NT2/D1 (cell line): ENCODE results near the gene AMBRA1.
"Not testable (repeated sequence)": the region's sequence is repeated elsewhere in the genome, so short reads cannot be mapped to it uniquely, and the experiment has no call there.

Experiments used
- DNase-seq: peaks from one replicate; pipeline ENCODE4 v3.0.0-alpha.2; 2011; ENCODE audit warnings: low read depth, low spot score
- H3K27me3 ChIP-seq: 2 replicates; pipeline ENCODE4 v1.6.0; 2011; ENCODE audit warnings: mild to moderate bottlenecking; ENCODE audit not compliant: insufficient read length, insufficient read depth
- H3K36me3 ChIP-seq: 2 replicates; pipeline ENCODE4 v1.6.1; 2011; ENCODE audit warnings: mild to moderate bottlenecking, low read length, mixed read lengths; ENCODE audit not compliant: insufficient read depth, insufficient read length
- H3K4me1 ChIP-seq: 2 replicates; pipeline ENCODE4 v1.5.1; 2011; ENCODE audit not compliant: insufficient read depth, insufficient read length
- H3K4me3 ChIP-seq: 2 replicates; pipeline ENCODE4 v1.5.1; 2011; ENCODE audit warnings: low read depth; ENCODE audit not compliant: insufficient read length
- H3K9ac ChIP-seq: 2 replicates; pipeline ENCODE4 v1.6.0; 2011; ENCODE audit warnings: low read depth; ENCODE audit not compliant: insufficient read length
- H3K9me3 ChIP-seq: 2 replicates; pipeline ENCODE4 v1.5.1; 2011; ENCODE audit warnings: mild to moderate bottlenecking, low read length; ENCODE audit not compliant: insufficient read depth
- SUZ12 ChIP-seq: IDR thresholded peaks from 2 replicates; pipeline ENCODE4 v1.6.1; 2011; ENCODE audit not compliant: insufficient read length, insufficient read depth; ENCODE audit errors: extremely low read depth
- YY1 ChIP-seq: IDR thresholded peaks from 2 replicates; pipeline ENCODE4 v1.6.1; 2011; ENCODE audit not compliant: insufficient read length, insufficient read depth
- ZNF274 ChIP-seq: IDR thresholded peaks from 2 replicates; pipeline ENCODE4 v1.6.1; 2011; ENCODE audit warnings: mild to moderate bottlenecking, low read depth, low read length

Gene AMBRA1

GRCh38 chr11:46522682-46523281 lies 71.0 kb downstream of the AMBRA1 start:
- no peaks in the 10 kb centered on the region for H3K36me3 ChIP-seq
- TF ChIP-seq SUZ12 (no peak), ZNF274 (no peak), YY1 (no peak)
- no peak overlapping the region for H3K9ac ChIP-seq

DNA sequence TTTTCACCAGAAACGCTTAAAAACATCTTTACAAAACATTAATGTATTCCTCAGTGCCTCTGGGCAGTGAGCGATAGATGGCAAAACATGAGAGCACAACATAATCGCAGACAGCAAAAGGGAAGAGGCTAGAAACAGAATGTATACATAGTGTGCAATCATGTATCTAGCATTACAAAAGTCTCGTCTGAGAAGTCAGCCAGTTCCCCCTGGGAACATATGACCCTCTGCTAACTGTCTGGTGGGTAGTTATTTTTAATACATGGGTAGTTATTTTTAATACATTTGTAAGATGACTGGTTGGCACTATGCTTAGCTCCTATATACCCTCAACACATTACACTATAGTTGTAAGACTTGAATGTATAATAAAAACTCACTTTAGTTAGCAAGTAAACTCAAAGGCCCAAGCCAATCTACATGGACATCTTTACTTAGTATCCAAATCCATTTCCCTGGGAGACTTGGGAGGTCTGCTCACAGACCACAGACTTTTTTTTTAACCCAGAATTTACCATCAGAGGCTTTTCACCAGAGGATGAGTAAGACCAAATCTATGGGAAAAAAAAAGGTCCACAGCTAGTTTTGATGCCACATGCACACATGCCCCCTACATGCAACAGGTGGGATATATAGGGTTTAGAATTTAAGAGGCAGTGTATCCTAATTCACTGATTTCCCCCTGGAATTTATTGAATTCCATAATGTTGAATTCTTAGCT lies 71.7 kb downstream of the AMBRA1 start:
- TF ChIP-seq YY1, result no peak
- no peak for TF ChIP-seq ZNF274
- TF ChIP-seq SUZ12, result no peak
- no peaks in the 10 kb centered on the region for H3K36me3 ChIP-seq
- H3K27me3 ChIP-seq, result no peaks in the 10 kb centered on the region
- H3K4me1 ChIP-seq, result peaks cover 8% of the 10 kb centered on the region
- H3K9ac ChIP-seq, result no peak overlapping the region
- H3K9me3 ChIP-seq, result peaks cover 9% of the 10 kb centered on the region
- H3K4me3 ChIP-seq, result no peak overlapping the region
- DNase-seq, result no peak

More at GRCh38 chr11:46522682-46523281, 71.0 kb downstream of the AMBRA1 start:
- peaks cover 8% of the 10 kb centered on the region for H3K4me1 ChIP-seq
- no peak overlapping the region for H3K4me3 ChIP-seq
- H3K27me3 ChIP-seq, result no peaks in the 10 kb centered on the region
- H3K9me3 ChIP-seq, result peaks cover 10% of the 10 kb centered on the region
- no peak for DNase-seq

- no peak overlapping the region for H3K9ac ChIP-seq
- H3K36me3 ChIP-seq, result peaks cover 2% of the 10 kb centered on the region
- TF ChIP-seq YY1 (no peak), ZNF274 (no peak), SUZ12 (no peak)
- H3K4me3 ChIP-seq, result no peak overlapping the region
- peaks cover 8% of the 10 kb centered on the region for H3K4me1 ChIP-seq
- DNase-seq, result peak; percentile 15
- no peaks in the 10 kb centered on the region for H3K27me3 ChIP-seq
- no peaks in the 10 kb centered on the region for H3K9me3 ChIP-seq
Measured at GRCh38 chr11:46520971-46521745, 72.7 kb downstream of the AMBRA1 start.

DNA sequence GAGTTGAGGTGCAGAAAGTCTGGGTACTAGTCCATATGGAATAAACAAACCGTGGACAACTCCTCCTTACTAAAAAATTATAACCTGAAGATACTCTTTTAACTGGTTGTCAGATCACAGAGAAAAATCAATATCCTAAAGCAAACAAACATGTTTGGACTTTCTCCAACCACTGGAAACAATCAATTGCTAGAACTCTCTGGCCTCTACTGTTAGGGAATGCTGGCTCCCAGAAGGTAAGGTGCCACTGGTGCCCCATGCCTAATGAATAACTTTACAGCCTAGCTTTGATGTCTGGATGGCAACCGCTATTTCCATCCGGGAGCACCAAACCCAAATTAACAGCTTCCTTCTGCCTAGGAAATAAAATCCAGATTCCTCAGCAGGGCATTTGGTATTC lies 74.5 kb downstream of the AMBRA1 start:
- Histone ChIP-seq H3K36me3 (peaks cover 5% of the 10 kb centered on the region), H3K9me3 (no peaks in the 10 kb centered on the region), H3K4me1 (peaks cover 8% of the 10 kb centered on the region), H3K4me3 (no peak overlapping the region), H3K27me3 (no peaks in the 10 kb centered on the region), H3K9ac (no peak overlapping the region)
- DNase-seq, result no peak
- TF ChIP-seq SUZ12 (no peak), ZNF274 (no peak), YY1 (no peak)

GRCh38 chr11:46518928-46519327 lies 74.9 kb downstream of the AMBRA1 start:
- H3K36me3 ChIP-seq, H3K9me3 ChIP-seq, H3K4me3 ChIP-seq, H3K4me1 ChIP-seq, DNase-seq, H3K9ac ChIP-seq, H3K27me3 ChIP-seq: not testable (repeated sequence)

DNA sequence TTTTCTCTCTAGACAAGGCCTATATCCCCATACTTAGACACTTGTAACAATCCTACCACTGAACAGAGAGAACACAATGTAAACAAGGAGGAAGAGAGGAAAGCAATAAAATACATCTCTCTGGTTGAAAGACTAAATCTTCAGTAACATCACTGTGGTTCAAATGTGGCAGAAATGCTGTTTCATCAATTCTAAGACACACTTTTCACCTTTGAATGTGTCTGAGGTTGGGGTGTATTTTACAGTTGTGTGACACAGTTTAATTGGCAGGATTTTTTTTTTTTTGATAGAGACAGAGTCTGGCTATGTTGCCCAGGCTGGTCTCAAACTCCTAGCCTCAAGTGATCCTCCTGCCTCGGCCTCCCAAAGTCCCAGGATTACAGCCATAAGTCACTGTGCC lies 79.5 kb downstream of the AMBRA1 start:
- Histone ChIP-seq H3K27me3 (no peaks in the 10 kb centered on the region), H3K9ac (no peak overlapping the region), H3K4me3 (no peak overlapping the region), H3K36me3 (peaks cover 12% of the 10 kb centered on the region), H3K4me1 (no peaks in the 10 kb centered on the region), H3K9me3 (no peaks in the 10 kb centered on the region)
- no peak for DNase-seq
- no peak for TF ChIP-seq YY1
- no peak for TF ChIP-seq SUZ12
- no peak for TF ChIP-seq ZNF274

DNA sequence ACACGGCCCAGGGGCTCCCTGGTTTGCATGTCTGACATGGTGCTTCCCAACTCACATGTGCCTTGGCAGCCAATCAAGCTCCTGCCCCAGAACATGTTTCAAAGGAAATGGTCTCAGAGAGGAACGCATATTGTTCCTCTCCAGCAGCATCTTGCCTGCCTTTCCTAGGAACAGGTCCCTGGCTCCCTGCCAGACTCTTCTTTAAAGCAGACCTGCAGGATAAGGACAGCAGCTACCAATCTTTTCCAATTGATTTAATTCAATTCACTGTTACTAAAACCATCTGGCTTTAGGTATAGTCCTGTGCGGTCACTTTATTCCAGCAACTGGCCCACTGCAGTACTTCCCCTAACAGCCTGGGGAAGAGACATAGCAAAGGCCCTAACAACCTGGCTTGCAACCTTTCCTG lies 79.9 kb downstream of the AMBRA1 start:
- H3K4me1 ChIP-seq, result no peaks in the 10 kb centered on the region
- no peaks in the 10 kb centered on the region for H3K27me3 ChIP-seq
- H3K9ac ChIP-seq, result no peak overlapping the region
- no peak overlapping the region for H3K4me3 ChIP-seq
- peaks cover 14% of the 10 kb centered on the region for H3K36me3 ChIP-seq
- no peaks in the 10 kb centered on the region for H3K9me3 ChIP-seq
- no peak for DNase-seq
- no peak for TF ChIP-seq YY1
- no peak for TF ChIP-seq ZNF274
- no peak for TF ChIP-seq SUZ12
